SK-N-SH (cell line): Measurements from ENCODE around the gene EVA1A. TPM values are rescaled to one million over a fixed set of nuclear protein-coding genes. Genes with fewer than 3 reads are reported as not detected.

ENCODE experiments used
- polyA plus RNA-seq, 3 experiments: library from polyadenylated mRNA; depleted of rRNA; stranded (reverse); fragments of >200 nt; gene quantifications; 2 replicates each; pipeline ENCODE4 v1.2.3, GENCODE V29; 2012
- small RNA-seq, 7 experiments: library from RNA; depleted of rRNA; stranded (forward); fragments of <200 nt; gene quantifications; one replicate each; pipeline ENCODE3, GENCODE V24; 2012

EVA1A gene
- polyA plus RNA-seq, 1 of the 3 experiments (the other 2 are of a cell fraction) = 93.0 TPM

Small RNA genes within 50 kb of the gene (small RNA-seq; reads per million reads assigned to genes)
- 0 reads per million in 7 experiments for gene RF01233

Other genes starting within 250 kb of the EVA1A start
- gene MRPL19, start 85.8 kb upstream of the EVA1A start, polyA plus RNA-seq (2012; rRNA removed) = 15.4 and 18.5 TPM in 2 replicates
- gene GCFC2, start 150.0 kb upstream of the EVA1A start, polyA plus RNA-seq (2012; rRNA removed) = 7.7 and 8.9 TPM in 2 replicates